GM21423 (cell line): ENCODE results near the gene CSTF1.

ENCODE experiments used
- ATAC-seq: cut with Tn5 transposase; IDR thresholded peaks from one replicate; pipeline ENCODE4 v1.9.1; 2021; ENCODE audit warnings: mild to moderate bottlenecking, moderate library complexity; ENCODE audit not compliant: unreplicated experiment

The CSTF1 gene

DNA sequence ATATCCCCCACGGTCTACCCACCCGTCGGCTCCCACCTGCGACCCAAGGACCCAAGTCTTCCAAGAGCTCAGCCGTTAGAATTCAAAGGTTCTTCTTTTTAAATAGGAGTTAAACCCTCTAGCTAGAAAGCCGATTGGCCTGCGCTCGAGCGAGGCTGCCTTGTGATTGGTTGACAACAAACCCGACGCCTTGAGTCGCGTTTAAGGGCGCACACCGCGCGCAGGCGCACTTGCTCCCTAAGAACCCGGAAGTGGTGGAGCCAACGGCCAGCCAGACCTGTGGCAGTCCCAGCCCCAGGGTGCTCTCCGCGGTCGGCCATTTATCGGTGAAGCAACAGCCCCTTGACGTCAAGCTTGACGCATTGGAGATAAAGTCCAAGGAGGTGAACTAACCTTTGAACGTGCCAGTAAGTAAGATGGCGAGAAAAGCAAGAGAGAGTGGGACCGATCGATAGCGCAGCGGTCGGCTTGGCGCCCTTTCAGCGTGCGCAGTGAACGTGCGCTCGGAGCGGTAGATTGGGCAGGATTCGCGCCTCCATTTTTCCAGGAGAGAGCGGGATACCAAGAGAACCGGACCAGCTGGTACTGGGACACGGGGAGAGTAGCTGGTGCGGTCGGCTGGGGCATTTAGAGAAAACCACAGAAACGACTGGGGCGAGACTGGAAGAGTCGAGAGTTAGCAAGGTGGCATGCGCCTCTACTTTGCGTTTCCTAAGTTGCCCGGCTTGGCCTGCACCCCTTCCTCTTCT is at the start of gene CSTF1, which contains the start of gene AURKA:
TSS of gene CSTF1 (plus strand) at position 514 of the 749 bp plus-strand sequence. CDS start 2,908 bp downstream, outside the sequence.
TSS of gene AURKA (minus strand) at position 84 of the 749 bp plus-strand sequence. CDS start 4,018 bp downstream, outside the sequence.
- ATAC-seq: peak; percentile 89

DNA sequence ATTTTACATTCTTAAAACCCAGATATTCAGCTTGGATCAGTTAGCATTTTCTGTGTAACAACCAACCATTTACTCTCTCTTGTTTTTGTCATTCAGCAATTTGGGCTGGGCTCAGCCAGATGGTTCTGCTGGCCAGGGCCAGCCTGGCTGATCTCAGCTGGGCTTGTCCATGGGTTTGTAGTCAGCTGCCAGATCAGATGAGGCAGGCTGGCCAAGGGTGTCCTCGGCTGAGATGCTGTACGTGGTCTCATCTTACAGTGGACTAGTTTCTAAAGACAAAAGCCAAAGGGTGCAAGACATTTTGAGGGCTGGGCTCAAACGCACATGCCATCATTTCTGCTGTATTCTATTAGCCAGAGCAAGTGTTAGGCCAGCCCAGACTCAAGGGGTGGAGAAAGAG is 49.7 kb upstream of the CSTF1 start:
- no peak for ATAC-seq

DNA sequence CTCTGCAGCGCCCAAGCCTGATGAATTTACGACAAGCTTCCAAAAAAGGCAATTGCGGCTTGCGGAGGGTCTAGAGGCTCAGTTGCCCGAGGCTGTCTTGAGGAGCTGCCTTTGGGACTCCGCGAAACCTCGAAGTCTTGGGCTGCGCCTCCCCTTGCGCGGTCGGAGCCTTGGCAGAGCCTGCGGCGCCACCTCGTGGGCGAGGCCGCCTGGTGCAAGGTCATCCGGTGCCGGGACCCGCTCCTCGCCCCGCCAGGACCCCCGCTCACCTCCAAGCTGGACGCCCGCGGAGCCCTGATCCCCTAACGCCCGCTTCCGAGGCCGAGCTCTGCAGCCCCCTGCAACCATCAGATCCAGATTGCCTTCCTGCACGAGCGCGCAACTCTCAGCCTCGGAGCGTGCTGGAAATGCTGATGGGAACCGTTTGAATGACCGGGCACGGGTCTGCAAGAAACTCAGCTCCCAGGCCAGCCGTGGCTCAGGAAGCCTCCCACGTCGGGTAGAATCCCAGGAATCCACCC is 48.5 kb upstream of the CSTF1 start:
- no peak for ATAC-seq

DNA sequence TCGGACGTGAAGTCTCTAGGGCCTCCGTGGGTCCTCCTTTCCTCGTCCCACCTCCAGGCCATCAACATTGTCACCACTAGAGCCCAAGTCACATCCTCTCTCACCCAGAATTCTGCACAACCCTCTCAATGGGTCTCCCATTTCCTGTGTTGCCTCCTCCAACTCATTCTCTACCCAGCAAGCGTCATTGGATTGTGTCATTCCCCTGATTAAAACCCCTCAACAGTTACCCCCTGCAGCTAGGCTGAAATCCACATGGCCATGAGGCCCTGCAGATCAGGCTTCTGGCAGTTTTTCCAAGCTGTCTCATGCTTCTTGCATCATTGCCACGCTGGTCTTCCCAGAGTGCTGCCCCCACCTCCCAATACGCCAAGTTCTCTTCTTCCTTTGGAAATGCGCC is 46.5 kb upstream of the CSTF1 start:
- ATAC-seq: no peak

DNA sequence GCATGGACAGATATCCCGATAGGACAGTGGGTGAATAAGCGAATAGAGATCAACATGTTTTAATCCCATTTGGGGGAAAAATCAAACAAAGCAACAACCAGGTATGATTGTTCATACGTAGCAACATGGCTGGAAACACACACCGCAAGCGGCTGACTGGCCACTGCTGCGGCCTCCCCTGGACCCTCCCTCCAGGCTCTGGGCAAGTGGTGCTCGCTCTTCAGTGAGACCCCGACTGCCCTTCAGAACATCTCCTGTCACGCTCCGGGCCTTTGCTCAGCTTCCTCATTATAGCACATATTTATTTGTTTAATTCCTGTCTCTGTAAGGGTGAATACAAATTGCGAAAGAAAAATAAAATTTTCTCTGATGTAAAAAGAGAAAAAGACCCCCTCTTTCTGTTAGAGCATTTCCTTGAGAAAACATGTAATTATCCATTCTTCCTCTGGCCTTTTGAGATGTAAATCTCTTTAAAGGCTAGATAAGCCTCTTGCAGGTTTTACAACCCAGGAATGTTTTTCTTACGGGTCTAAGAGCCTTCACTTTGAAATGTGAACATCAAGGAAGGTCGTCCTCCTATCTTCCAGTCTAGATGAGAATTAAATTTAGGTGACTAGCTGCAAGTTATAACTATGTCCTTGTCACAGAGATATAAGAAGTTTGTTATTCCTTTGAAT is 44.7 kb upstream of the CSTF1 start:
- no peak for ATAC-seq

DNA sequence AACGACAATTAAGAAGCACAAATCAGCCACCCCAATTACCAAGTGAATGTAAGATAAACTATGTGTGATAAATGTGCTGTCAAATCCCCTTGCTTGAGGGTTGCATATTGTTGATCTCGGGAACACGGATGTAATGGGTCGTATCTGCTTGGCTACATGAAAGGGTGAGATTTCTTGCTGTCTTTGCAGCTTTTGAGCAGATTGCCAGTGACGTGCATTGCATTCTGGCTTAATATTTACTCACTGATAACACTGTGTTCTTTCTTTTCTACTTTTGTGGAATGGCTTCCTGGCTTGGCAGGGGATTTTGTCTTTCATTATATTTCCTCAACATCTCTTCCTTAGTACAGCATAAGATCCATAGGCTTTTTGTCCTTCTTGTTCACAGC is 44.1 kb upstream of the CSTF1 start:
- no peak for ATAC-seq

DNA sequence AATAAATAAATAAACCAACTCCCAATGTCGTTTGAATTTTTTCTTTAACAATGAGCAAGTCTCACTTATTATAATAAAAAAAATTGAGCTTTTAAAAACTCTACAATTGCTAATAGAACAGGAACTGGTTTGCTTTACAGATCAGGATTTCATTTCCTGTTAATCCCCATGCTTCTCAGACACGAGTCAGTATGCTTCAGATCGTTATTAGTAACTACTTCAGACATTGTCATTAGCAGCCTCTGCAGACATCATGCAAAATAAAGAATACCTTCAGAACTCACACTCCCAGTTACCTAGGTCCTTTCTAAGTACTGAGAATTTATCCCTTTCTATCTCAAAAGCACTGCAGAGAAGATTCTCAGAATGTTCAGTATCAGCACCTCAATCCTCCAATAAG is 43.7 kb upstream of the CSTF1 start:
- ATAC-seq: no peak

DNA sequence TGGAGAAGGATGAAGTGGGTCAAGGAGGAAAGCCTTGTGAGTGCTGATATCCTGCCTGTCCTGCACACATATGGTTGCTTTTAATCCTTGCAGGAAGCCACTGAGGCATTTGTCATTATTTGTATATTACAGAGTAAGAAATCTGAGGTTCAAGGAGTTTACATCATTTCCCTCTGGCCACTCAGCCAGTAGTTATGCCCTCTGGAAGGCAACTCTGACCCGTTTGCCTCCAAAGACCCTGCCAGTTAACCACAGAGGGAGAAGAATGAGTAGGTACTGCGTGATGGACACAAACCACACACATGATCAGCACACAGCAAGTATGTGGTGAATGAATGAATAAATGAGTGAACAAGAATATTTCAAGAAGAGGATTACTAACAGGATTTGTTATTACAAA is 41.6 kb upstream of the CSTF1 start:
- no peak for ATAC-seq

DNA sequence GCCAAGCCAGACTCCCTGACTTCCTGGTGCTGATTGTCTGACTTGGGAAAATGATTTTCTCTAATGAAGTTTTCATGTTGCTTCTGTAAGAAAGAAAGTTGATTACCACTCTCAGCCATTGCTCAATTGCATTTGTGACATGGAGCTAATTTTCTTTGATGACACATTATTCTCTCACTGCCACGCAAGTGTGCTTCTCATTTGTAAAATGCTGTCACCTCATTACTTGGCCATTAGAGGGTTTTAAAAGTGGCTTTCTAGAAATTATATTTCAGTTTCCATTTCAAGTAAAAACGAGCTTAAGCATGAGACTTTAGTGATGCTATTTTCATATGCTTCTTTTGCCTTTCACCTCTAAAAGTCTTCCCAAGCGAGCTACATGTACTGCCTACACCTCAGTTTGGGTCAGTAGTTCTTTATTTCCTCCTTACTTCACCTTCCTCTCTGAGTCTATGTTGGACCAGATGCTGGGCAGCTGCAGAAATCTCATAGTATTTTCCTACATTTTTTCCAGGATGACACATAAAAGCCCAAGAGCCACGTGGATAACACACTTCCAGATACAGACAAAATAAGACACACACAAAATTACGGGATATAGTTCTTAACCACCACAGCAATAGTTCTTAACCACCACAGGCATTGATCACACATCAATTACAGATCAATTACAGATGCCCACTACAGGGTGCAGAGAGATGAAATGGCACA is 39.9 kb upstream of the CSTF1 start:
- ATAC-seq: no peak

DNA sequence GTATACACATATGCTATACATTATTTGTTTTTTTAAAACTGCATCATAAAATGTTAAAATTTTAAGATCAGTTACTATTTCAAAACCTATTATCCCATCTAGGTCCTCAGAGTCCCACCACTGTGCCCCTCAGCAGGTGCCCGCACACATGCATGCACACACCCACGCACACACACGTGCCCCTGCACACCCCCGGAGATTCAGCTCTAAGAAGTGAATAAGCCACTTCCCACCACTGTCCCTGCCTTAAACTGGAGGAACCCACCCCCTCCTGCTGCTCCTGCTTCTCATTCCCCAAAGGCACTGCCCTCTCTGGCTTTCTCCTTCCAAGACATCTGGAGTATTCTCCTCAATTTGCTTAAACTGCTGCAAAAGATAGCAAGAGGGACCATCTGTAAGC is 39.1 kb upstream of the CSTF1 start:
- no peak for ATAC-seq

DNA sequence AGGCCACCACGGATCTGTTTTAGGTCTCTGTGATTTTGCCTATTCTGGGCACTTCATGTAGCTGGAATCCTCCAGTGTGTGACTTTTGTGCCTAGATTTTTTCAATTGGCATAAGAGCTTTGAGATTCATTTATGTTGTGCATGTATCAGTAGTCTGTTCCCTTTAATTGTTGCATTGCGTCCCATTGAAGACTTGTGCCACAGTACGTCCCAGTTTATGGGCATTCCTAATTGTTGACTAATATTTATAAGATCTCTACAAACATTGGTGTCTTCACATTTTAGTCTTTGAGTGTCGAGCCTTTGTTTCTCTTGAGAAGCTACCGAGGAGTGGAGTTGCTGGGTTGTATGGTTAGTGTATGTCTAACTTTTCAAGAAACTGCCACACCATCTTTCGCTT is 34.4 kb upstream of the CSTF1 start:
- ATAC-seq: no peak

DNA sequence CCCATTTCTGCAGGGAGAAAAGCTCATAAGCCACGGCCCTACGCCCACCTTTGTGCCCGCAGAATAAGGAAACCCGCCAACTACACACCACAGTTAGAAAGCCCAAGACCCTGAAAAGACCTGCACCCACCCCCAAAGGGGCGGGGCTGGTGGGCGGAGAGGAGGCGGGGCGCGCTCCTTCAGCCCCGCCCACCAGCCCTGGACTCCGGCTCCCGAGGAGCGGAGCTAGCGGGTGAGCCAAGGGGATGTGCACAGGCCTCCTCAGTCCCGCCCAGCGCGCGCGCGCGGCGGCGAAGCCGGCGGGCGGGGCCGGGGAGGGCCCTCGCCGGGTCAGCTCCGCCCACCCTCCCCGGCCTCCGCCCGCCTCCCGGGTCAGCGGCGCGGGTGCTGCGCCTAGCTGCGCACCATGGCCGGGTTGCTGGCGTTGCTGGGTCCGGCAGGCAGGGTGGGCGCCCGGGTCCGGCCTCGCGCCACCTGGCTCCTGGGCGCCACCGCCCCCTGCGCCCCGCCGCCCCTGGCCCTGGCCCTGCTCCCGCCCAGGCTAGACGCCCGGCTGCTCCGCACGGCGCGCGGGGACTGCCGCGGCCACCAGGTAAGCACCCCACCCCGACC is 33.7 kb upstream of the CSTF1 start, which contains the start of gene FAM210B:
TSS of gene FAM210B (plus strand) at position 375 of the 612 bp plus-strand sequence. CDS start at position 407, 32 bp downstream.
- ATAC-seq: peak; percentile 99

DNA sequence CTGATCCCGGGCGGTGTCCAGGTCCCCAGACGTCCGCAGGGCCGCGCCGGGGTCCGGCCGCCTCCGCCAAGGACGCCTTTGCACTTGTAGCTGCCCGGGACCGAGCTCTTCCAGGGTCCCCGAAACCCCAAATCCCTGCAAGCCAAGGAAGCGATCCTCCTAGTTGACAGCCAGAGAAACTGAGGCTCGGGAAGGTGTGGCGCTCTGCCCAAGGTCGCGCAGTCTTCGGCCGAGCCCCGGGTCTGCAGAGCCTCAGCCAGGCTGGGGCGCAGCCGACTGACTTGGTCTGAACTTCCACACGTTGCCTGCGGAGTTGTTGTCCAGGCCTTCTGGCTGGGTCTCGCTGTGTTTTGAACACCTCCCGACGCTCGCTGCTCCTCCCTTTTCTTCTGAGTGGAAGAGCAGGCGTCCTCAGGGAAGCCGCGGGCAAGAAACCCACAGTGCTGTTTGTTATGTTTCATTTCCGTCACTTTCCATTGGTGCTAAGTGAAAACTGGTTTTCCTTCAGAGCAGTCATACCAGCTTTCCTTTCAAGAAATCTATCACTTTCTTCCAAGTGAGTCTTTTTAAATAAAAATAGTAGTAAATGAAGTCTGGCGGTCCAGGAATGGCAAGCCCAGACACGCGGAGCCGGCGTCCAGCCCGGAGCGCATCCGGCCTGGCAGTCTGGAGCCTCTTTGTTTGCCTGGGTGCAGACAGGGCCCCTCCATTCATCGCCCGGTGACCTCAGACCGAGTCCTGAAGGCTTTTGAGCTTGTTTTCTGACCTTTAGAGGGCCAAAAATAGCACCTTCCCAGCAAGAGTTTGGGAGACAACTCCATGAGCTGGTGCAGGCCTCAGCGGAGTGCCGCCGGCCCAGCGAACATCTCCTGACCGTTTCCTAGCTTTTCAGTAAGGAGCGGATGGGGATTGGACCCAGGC is 33.0 kb upstream of the CSTF1 start:
- peak; percentile 25 for ATAC-seq

DNA sequence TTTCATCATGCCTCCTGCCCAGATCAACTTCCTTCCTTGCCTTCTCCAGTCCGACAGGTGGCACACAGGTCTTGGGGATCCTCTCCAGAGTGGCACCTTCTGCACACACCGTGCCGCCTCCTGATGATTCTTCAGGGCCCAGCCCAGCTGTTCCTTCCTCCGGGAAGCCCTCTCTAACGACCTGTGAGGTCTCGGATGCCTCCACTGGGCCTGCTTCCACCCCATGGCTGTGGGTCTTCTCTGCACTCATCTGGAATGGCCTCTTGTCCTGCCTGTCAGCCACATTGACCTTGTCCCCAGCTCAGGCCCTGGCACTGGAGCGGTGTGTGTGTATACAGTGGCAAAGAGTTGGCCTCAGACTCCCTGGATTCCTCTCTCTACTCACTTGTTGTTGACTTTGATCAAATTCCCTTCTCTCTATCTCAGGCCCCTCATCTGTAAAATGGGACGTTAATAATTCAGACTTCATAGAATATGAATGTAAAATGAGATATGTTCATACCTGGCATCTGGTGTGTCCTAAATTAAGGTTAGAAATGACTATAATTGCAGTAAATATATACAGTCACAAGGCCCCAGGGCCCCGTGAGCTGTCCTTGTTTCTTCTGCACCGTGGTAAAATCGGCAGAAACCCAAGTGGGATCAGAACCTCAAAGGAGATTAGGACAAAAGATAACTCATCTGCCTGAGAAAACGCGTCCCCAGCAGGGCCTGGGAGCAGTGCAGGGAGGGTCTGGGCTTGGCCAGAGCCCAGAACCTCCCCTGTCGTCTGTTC is 32.1 kb upstream of the CSTF1 start:
- no peak for ATAC-seq

DNA sequence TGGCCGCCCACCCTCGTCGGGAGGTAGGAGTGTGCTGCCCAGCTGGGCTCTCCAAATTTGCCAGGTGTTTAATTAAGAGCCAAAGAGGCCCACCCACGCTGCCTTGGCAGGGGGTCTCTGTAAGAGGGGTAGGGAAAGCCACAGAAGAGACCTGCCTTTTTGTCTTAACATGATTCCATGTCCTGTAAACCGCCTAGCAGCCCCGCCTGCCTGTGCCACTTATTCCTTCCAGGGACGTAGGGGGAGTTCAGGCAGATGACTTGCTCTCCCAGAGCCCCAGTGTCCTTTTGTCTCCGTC is 31.6 kb upstream of the CSTF1 start:
- no peak for ATAC-seq

DNA sequence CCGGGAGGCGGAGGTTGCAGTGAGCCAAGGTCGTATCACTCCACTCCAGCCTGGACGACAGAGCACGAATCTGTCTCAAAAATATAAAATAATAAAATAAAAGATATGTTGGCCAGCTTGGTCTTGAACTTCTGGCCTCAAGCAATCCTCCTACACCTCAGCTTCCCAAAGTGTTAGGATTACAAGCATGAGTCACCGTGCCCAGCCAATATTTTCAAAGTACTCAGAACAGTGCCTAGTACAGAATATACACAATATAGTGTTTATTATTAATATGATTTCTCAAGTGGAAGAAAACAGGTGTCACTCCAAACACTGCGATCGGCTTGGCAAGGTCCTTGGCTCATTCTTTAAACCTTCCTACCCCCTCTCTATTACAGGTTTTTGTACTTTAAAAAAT is 30.5 kb upstream of the CSTF1 start:
- no peak for ATAC-seq

DNA sequence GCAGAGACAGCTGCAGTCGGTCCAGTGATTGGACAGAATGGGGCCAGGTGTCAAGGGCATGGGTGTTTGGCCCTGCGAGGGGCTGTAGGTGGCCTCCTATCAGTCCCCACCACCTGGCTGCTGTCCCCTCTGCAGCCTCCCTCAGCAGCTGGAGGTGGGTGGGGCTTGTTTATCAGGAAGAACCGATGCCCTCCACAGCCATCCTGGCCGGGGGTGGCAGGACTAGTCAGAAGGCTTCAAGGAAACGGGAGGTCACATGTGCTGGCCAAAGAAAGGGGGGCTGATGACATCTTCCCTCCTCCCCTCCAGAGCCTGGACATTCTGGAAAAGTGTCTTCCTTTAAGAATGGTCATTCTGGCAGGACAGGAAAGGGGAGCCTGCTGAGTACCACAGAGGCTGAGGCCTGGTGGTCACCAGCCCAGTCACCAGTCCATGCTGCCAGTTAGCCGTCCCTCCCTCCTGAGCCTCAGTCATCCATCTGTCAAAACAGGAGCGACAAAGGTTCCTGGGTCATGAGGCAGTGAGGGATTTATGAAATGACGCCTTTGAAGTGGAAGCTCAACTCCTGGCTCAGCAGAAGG is 29.5 kb upstream of the CSTF1 start:
- ATAC-seq: no peak

DNA sequence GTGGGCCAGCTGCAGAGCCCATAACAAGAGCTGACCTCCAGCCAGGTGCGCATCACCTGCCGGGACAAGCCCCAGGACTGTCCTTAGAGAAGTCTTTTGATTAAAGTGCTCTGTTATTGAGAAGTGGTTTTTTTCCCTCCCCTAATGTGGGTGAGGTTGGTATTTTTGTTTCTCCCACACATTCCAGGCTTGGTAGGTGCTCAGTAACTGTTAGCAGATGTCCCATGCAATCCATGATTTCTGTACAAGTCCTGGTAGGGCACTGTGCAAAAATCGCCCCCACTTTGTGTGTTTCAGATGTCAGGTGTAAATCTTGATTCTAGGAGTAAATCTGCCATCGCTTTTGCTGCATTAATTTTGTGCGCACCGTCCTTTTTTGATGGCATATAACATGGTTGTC is 29.0 kb upstream of the CSTF1 start:
- no peak for ATAC-seq
